Esophagus mucosa (tissue), 1 donor: ENCODE results near the gene NBAS. TPM values are rescaled to one million over a fixed set of nuclear protein-coding genes. Genes with fewer than 3 reads are reported as not detected.

Source experiments
- ATAC-seq: fragments of 200-7000 bp; cut with Tn5 transposase; one replicate; pipeline ENCODE4 v1.9.1; 2020
- total RNA-seq: library from RNA; stranded (reverse); gene quantifications from one replicate; pipeline ENCODE4 v1.2.4, GENCODE V29; 2023
- donor health status: DM: yes; HTN: yes; CAD: no.

NBAS gene
- total RNA-seq, 1 donor from 2014 or later = 25.1 TPM

- ATAC-seq = no peak
These were observed 27.3 kb upstream of the NBAS start for GRCh38 chr2:15588329-15588919.

- peak; percentile 51 for ATAC-seq
These were observed 23.8 kb upstream of the NBAS start for GRCh38 chr2:15584767-15585469.

GRCh38 chr2:15584316-15584715 is 23.2 kb upstream of the NBAS start:
- ATAC-seq = no peak

- no peak for ATAC-seq
These were observed 22.7 kb upstream of the NBAS start for GRCh38 chr2:15583826-15584225.

- ATAC-seq = no peak
These were observed 21.7 kb upstream of the NBAS start for GRCh38 chr2:15582710-15583357.

- ATAC-seq = no peak
These were observed 19.3 kb upstream of the NBAS start for GRCh38 chr2:15580451-15580850.

GRCh38 chr2:15579641-15580040 is 18.5 kb upstream of the NBAS start:
- no peak for ATAC-seq

- ATAC-seq = peak; percentile 88
These were observed 16.1 kb upstream of the NBAS start for GRCh38 chr2:15577071-15577735.

- no peak for ATAC-seq
These were observed 10.6 kb upstream of the NBAS start for GRCh38 chr2:15571729-15572128.

- ATAC-seq = no peak
These were observed 9.0 kb upstream of the NBAS start for GRCh38 chr2:15570104-15570503.

- ATAC-seq = no peak
These were observed 7.7 kb upstream of the NBAS start for GRCh38 chr2:15568874-15569273.

- ATAC-seq = no peak
These were observed 5.8 kb upstream of the NBAS start for GRCh38 chr2:15566912-15567311.

- ATAC-seq = no peak
These were observed 5.0 kb upstream of the NBAS start for GRCh38 chr2:15565994-15566671.

- ATAC-seq = no peak
These were observed 4.3 kb upstream of the NBAS start for GRCh38 chr2:15565392-15565791.

- no peak for ATAC-seq
These were observed 2.3 kb upstream of the NBAS start for GRCh38 chr2:15563227-15564100.

GRCh38 chr2:15562354-15563031 is 1.4 kb upstream of the NBAS start:
- ATAC-seq = no peak

GRCh38 chr2:15561574-15562344 is 625 bp upstream of the NBAS start:
- peak; percentile 38 for ATAC-seq

- peak; percentile 36 for ATAC-seq
These were observed 770 bp downstream of the NBAS start for GRCh38 chr2:15560140-15560987.

- no peak for ATAC-seq
These were observed 1.6 kb downstream of the NBAS start for GRCh38 chr2:15559379-15560139.
